ENCODE measurements around the gene CD244.
"Not testable (repeated sequence)": the region's sequence is repeated elsewhere in the genome, so short reads cannot be mapped to it uniquely, and the experiment has no call there.

The CD244 gene

DNA sequence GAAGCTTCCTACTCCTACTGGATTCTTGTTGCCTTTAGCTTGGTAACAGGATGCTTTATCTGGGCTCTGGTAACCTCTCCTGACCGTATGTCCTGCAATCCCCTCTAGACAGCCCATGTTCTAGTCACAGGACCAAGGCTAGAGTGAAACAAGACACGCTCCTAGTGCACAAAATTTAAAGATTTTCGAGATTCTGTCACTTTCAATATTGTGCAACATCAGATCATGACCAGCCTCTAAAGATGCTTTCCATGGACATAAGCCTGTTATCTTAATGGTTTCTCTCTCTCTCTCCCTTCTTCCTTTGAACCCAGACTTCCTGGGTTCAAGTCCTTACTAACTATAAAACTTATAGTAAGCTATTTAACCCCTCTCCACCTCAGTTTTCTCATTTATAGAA is 68.3 kb downstream of the CD244 start:
- TF ChIP-seq, protein P1, sequence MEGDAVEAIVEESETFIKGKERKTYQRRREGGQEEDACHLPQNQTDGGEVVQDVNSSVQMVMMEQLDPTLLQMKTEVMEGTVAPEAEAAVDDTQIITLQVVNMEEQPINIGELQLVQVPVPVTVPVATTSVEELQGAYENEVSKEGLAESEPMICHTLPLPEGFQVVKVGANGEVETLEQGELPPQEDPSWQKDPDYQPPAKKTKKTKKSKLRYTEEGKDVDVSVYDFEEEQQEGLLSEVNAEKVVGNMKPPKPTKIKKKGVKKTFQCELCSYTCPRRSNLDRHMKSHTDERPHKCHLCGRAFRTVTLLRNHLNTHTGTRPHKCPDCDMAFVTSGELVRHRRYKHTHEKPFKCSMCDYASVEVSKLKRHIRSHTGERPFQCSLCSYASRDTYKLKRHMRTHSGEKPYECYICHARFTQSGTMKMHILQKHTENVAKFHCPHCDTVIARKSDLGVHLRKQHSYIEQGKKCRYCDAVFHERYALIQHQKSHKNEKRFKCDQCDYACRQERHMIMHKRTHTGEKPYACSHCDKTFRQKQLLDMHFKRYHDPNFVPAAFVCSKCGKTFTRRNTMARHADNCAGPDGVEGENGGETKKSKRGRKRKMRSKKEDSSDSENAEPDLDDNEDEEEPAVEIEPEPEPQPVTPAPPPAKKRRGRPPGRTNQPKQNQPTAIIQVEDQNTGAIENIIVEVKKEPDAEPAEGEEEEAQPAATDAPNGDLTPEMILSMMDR (IDR thresholded peaks at IDR 0.05; ENCODE audit: insufficient read depth, missing control alignments), result no peak
- FAIRE-seq (no peak), DNase-seq (ENCODE audit: insufficient read length, low spot score) (no peak)

DNA sequence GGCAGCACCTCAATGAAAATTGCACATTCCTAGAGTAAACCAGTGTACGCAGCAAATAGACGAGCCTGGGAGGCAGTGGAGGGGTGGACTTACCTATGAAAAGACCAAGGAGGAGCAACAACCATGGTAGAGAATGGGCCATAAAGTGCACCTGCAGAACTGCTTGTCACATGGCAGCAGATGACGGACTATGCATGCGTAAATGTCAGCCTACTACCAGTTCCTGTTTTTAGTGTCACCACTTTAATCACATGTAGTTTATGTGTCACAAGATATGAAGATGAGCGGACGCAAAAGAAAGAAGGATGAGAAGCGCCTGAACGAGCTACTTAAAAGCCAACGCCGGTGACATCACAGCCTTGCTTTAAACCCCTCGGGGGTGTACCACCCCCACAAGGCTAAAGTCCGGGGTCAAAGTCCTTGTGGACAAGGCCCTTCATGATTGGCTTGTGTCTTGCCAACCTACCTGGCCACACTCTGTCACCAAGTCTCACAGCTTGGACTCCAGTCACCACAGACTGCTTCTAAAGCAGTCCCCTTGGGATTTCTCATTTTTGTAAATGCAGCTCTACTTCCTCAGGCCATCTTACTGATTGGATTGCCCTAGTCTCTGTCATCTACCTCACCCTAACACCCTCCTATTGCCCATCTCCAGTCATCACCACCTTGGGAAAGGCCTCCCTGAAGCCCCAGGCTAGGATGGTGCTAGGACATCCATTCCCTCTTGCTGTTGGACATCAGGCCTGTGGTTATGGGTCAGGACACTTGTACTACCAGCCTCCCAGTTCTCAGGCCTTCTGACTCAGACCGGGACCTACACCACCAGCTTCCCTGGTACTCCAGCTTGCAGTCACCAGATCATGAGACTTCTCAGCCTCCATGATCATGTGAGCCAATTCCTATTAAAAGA is 72.7 kb downstream of the CD244 start:
- no peak for DNase-seq (ENCODE audit: insufficient read length, low spot score)
- TF ChIP-seq, protein P1 (IDR thresholded peaks at IDR 0.05; ENCODE audit: insufficient read depth, missing control alignments), result no peak
- FAIRE-seq, result no peak

DNA sequence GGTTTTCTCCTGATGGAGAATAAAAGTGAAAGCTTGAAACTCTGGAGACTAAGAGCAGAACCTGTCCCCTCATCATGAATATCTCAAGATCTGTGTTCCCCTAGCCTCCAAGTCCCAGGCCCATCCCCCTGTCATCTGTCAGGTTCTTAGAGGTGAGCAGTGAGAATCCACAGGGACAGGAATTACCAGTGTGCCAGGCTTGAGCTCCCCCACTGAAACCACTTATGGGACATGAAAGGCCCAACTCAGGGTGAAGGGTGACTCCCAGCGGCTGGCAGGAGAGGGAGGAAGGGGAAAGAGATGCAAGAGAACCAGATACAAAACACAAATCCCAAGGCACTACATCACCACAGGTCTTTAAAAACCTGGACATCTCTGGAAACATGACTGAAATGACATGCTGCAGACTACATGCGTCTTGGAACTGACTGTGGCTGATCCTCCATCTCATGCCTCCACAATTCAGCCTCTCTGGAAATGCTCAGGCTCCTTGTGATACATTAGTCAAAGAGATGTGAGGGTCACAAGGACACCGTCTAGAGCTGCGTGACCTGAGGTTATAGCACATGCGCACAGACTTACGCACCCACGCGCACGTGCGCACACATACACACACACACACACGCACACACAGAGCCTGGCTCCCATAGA is 73.5 kb downstream of the CD244 start:
- no peak for DNase-seq (ENCODE audit: insufficient read length, low spot score)
- TF ChIP-seq, protein P1 (IDR thresholded peaks at IDR 0.05; ENCODE audit: insufficient read depth, missing control alignments), result no peak

DNA sequence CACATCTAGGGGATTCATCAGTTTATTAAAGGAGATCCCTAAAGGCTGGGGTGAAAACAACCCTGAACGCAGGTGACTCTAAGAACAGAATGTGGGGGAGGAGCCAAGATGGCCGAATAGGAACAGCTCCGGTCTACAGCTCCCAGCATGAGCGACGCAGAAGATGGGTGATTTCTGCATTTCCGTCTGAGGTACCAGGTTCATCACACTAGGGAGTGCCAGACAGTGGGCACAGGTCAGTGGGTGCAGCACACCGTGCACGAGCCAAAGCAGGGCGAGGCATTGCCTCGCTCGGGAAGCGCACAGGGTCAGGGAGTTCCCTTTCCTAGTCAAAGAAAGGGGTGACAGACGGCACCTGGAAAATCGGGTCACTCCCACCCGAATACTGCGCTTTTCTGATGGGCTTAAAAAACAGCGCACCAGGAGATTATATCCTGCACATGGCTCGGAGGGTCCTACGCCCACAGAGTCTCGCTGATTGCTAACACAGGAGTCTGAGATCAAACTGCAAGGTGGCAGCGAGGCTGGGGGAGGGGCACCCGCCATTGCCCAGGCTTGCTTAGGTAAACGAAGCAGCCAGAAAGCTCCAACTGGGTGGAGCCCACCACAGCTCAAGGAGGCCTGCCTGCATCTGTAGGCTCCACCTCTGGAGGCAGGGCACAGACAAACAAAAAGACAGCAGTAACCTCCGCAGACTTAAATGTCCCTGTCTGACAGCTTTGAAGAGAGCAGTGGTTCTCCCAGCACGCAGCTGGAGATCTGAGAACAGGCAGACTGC is 79.5 kb downstream of the CD244 start:
- DNase-seq (ENCODE audit: insufficient read length, low spot score); FAIRE-seq: not testable (repeated sequence)

More for the DNA sequence above, 73.5 kb downstream of the CD244 start:
- FAIRE-seq, result no peak

DNA sequence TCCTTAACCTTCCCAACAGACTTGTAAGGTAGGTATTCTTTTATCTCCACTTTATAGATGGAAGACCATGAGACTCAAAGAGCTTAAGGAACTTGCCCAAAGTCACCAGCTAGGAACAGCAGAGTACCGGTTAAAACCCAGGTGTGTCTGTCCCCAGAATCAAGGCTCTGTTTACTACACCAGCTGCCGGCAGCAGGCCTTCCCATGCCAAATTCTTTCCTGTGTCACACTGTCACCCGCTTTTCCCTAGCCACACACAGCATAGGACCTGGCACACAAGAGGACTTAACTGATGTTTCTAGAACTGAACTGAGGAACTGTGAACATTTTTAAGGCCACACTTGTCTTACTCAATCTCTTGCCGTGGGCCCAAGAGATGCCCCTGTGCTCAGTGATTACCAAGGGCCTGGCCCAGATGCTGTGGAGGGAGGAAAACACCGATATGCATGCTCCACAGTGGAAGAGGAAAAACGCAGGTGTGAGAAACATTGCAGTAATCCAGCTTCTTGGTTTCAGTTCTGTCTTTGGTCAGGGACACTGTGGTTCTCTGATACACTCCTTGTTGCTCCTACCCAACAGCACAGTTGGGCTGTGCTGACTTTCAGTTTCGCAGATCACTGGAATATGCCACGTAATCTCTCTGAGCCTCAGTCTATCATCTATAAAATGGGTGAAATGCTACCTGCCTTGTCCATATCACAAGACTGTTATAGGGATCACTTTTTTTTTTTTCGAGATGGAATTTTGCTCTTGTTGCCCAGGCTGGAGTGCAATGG is 80.6 kb downstream of the CD244 start:
- DNase-seq (ENCODE audit: insufficient read length, low spot score) (no peak), FAIRE-seq (no peak)
- TF ChIP-seq, protein P1 (IDR thresholded peaks at IDR 0.05; ENCODE audit: insufficient read depth, missing control alignments), result no peak

DNA sequence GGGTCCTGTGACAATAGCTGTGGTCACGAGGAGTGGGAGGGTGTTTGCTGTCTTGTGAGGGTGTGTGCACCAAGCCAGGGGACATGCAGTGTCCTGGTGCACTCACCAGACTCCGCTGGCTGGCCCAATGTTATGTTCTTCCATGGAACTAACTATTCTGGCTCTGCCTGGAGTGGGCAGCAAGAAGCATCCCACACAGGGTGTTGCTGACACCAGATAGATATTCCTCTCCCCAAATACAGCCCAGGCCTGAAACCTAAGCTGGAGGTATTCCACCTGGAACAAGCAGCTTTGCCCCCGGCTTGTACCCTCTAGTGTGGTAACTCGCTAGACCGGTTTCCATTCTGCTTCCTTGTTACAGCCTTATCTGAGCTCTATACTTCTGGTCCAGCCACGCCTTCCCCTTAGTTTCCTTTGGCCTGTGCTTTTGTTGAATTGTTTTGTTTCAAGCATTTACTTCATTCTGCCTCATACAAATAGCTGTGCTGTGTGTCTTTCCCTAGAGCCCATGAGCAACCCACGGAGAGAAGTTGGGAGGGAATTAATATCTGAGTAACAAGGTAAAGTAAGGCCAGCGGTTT is 81.4 kb downstream of the CD244 start:
- TF ChIP-seq, protein P1 (IDR thresholded peaks at IDR 0.05; ENCODE audit: insufficient read depth, missing control alignments), result no peak
- FAIRE-seq, result no peak
- DNase-seq (ENCODE audit: insufficient read length, low spot score), result no peak

All from D721Med (cell line).